HG03558 (cell line): ENCODE data around the gene IRF4.

Experiments used
- ATAC-seq: cut with Tn5 transposase; IDR thresholded peaks from one replicate; pipeline ENCODE4 v1.9.1; 2021; ENCODE audit warnings: moderate number of reproducible peaks; ENCODE audit not compliant: unreplicated experiment; ENCODE audit errors: extremely low read depth

The IRF4 gene

DNA sequence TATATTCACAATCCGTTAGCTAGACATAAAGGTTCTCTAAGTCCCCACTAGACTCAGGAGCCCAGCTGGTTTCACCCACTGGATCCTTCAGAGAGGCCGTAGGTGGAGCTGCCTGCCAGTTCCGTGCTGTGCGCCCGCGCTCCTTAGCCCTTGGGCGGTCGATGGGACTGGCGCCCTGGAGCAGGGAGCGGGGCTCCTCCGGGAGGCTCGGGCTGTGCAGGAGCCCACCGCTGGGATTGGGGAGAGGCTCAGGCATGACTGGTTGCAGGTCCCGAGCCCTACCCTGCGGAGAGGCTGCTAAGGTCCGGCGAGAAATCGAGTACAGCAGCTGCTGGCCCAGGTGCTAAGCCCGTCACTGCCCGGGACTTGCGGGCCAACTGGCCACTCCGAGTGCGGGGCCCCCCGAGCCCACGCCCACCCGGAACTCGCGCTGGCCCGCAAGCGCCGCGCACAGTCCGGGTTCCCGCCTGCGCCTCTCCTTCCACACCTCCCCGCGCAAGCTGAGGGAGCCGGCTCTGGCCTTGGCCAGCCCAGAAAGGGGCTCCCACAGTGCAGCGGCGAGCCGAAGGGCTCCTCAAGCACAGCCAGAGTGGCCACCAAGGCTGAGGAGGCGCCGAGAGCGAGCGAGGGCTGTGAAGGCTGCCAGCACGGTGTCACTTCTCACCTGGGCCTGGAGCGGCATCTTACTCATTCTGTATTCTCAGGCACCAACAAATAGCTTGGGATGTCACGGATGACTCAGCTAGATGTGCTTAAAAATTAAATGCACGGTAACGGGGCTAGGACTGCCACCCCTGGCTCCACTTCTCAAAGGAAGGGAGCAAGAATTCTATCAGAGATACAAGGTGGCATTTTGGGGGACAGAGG, 44.1 kb downstream of the IRF4 start:
- ATAC-seq: no peak

DNA sequence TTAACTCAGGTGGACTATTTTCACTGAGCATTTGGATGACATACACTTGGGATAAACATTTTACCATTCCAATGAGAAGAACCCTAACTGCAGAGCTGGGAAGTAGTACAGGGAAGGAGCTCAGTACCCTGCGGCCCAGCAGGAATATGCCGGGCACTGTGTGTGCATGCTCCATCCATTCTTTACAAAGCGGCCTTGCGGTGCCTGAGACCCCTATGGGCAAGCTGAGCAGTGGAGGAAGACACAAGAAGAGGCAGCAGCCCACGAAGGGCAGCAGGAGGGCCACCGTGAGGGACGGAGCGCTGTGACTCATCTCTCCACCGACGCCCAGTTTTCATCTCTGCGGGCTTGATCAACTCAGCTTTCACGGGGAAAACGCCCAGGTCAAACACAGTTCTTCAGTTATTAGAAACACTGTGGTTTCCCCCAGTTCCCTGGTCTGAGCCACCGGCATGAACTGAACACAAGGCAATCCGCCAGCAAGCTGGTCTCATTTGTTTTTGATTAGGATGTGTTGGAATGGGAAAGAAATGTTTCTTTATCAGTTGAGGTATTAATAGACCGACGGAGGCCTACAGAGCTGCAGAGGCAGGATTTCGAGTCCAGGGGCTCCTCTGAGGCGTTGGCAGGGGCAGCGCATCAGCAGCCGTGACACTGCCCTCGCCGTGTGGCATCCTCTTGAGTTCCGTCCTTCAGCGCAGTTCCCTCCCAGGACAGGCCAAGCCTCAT, 44.9 kb downstream of the IRF4 start:
- no peak for ATAC-seq

DNA sequence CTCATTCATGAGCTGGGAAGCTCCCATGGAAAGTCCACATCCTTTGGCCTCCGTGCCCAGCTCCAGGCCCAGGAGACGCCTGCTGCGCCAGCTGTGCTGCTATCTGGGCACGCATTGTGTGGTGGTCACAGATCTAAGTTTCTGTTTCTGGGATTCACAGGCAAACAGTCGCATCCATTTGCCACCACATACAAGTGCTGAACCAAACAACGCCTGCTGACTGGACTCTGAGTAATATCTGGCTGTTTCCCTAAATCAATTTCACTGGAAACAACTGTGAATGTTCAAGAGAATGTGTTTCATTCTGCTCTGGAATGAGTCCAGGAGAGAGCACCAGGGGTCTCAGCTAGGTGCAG, 45.5 kb downstream of the IRF4 start:
- no peak for ATAC-seq

DNA sequence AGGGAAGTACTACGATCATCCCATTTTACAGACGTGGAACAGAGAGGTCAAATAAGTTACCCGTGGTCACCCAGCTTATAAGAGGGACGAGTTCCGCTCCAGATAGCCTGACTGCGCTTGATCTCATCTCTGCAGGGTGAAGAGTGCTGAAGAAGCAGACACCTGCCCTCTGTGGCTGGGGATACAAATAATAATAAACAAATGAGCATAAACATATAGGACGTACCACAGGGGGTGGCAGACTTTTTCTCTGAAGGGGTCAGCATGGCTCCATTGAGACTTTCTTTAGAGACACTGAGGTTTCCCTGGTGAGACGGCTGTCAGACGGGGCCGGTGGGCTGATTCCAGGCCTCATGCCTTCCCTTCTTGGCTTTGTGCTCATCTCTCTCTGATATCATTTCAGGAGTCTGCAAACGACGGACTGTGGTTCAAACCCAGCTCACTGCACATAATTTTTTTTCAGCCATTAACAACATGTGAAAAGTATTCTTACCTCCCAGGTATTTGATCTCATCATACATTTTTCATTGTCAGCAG, 47.1 kb downstream of the IRF4 start:
- no peak for ATAC-seq

DNA sequence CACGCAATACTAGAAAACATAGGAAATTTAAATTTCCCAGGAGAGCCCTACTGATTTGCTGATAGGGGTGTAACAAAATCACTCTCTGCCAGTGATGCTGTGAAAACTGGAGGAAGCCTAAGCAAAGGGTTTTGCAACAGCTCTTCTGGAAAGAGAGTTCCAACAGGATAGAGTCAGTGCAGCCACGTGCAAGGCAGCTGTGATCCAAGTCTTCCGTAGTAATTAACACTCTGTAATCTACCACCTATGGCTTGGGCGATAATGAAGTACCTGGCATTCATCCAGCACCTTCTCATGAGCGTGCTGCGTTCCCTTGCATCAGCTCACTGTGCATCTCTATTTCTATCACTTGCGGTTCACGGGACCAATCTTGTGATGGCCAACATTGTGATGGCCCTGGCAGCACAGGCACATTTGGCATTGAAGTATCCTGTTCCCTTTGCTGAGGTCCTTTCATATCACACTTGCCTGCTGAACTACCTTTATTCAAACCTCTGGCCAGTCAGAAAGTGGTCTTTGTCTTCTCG, 48.2 kb downstream of the IRF4 start:
- ATAC-seq: no peak

DNA sequence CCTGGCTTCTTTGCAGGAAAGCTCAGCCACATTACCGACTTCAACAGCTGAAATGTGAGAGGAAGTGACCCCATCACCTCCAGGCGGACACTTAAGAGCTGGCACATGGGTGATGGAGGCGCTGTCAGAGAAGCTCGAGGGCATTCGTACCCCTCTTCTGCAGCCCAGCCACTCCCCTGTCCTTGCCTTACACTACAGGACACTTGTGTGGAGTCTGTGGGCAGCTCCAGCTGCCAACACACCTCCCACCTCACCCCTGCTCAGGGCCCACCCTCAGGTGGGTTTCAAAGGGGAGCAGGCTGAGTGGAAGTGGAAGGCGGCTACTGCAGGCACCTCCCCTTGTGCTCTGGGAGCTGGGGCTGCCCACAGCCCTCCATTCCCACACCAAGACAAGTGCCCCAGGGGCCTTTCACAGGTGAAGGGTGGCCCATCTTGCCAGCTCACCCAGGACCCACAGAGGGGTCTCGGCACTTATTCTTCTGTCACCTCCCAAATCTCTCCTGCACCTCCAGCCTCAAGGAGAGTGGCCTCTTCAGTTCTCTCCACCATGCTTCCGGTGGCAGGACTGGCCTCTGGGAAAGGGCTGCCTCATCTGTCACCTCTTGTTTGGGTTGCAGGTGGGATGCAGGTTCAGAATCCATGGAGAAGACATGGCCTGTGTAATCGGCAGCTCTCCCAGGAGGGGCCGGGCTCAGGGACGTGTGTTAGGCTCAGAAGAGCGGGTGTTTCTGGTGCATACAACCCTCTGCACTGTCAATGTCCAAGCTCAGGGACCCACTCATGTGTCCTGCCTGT, 49.8 kb downstream of the IRF4 start:
- no peak for ATAC-seq

DNA sequence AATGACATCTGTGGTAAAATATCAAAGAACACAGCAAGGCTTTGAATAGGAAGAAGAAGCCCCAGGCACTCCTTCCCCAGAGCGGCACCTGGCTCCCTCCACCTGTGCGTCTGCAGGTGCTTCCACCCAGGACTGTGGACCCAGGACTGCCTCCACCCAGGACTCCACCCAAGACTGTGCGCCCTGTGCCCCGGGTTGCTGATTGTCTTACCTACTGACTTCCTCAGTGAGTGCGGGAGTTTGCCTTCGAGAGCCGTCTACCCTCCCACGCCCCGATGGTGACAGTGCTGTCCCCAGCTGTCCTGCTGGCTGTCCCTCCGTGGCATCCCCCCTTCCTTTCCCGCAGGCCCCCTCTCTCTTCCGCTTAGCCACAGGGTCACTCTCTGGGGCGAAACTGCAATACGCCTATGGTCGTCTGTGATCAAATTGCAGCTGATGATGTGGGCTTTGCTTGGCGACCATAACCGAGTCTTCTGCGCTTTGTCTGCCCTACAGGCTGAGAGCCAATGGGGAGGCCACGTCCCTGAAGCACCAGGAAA, 52.1 kb downstream of the IRF4 start:
- ATAC-seq: no peak

DNA sequence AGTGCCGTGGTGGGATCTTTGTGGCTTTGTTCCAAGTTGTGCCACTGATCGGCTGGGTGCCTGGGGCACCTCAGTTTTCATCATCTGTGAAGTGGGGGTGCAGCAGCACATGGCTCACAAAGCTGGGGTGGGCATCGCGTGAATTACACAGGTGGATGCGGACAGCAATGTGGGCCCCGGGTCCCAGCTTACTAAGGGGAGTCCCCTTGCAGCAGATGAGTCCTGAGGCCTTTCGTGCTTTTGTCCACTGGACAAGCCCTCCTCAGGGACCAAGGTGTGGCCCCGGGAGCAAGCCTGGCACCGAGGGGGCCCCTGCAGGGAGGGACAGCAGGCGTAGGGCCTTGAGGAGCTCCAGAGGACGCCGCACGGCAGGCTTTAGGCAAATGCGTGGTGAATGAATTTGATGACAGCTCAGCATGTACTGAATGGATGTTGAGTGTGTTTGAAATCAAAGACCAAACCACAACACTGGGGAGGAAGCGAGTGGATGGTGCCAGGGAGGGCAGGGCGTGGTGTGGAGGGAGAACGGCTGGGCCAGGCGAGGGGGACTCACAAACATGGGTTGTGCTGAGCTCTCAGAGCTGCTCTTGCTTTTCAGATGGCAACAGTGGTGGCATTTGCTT, 53.2 kb downstream of the IRF4 start:
- ATAC-seq: no peak

DNA sequence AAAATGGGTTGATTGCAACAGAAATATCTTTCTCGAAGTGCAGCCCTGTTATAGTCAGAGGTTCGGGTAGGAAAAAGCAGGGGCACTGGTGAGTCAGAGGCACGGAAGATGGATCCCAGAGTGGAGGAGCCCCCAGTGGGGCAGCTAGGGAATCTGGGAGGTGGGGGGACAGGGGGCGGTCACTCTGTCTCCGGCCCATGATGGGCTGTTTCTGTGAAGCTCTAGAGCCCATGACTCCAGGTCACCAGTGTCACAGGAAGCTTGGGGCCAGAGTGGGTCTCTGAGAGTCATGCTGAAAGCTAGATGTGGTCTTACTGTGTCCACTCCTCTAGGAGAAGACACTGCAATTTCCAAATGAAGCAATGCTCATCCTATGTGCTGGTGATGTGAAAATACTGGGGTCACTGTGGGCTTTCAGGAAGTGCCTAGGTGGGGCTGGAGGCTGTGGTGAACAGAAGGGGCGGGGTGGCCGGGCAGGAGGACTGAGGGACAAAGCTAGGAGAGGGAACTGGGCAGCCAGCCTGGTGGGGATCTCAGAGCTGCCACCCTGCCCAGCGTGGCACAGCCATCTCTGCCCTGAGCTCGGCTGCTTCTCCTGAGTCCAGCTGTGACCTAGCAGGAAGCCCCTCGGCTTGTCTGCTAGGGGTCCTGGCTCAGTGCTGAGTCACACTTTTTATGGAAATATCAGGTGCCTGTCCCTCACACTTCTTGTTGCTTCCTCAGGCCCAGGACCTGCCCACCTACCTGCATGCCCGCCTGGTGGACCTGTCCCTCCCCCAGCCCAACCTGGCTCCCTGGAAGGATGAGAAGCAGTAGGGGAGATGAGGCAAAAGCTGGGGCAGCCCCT, 54.2 kb downstream of the IRF4 start:
- no peak for ATAC-seq

DNA sequence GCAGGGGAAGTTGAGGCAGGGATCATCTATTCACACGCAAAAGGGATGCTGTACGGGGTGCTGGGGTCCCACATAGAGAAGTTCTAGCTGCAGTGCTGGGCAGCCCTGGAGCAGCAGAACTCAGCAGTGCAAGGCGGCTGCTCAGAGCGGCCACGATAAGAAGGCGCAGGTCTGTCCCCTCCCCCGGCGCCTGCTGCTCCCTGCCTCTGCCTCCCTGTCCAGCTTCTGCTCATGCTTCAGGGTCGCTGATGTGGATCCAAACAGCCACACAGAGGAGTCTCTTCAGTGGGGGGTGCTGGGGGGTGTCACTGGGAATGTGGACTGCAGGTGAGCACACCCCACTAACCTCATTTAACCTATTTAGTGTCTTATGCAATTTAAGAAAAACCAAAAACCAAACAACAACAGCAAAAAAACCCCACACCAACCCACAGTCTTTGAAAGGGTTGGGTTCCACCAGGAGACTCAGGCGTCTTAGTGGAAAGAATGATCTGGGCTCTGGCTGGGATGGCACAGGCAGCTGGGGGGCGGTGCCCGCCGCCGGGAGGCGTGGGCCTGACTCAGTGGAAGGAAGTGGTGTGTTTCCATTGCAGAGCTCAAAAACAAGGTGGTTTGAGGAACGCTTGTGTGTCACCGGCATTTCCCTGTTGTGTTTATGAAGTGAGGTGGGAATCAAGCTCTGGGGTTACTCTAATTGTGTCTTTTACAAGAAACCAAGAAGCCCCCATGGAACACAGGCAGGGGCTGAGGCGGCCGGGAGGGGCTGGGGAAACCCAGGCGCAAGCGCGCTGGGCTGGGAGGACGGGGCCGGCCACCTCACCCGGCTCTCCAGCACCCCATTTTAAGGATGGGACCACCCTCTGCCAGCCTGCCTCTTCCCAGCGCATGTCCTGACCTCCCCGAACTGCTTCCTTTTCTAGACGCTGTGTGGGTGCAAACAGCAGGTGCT, 55.1 kb downstream of the IRF4 start:
- no peak for ATAC-seq

DNA sequence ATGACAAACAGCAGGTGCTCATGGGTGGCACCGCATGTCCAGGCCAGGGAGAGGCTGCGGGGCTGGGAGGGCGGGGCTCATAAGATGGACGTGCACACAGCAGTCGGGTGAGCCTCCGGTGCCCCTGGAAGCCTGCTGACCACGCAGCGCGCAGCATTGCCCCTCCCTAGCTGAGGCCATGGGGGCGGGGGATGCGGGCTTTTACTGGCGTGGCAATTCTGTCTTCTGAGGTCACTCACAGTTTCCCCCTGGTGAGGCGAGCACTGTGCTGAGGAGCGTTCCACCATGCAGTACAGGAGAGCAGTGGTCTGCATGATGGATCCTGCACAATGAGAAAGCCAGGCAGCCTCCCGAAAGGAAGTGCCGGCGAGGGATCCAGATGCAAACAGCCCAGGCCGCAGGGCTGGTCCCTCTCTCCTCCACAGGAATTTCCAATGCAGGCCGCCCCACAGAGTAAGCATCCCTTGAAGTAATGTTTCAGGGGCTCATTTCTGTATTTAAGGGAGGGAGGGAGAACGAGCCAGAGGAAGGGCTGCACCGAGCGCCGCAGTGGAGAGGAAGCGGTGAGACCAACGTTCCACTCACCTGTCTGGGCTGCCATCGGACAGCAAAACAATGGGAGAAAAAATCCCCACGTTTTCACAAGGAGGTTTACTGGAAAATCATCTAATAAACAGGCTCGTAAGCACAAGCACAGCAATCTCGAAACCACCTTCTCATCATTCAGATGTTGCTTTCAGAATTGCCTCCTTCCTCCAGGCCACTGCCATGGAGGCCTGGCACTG, 56.0 kb downstream of the IRF4 start:
- ATAC-seq: no peak

DNA sequence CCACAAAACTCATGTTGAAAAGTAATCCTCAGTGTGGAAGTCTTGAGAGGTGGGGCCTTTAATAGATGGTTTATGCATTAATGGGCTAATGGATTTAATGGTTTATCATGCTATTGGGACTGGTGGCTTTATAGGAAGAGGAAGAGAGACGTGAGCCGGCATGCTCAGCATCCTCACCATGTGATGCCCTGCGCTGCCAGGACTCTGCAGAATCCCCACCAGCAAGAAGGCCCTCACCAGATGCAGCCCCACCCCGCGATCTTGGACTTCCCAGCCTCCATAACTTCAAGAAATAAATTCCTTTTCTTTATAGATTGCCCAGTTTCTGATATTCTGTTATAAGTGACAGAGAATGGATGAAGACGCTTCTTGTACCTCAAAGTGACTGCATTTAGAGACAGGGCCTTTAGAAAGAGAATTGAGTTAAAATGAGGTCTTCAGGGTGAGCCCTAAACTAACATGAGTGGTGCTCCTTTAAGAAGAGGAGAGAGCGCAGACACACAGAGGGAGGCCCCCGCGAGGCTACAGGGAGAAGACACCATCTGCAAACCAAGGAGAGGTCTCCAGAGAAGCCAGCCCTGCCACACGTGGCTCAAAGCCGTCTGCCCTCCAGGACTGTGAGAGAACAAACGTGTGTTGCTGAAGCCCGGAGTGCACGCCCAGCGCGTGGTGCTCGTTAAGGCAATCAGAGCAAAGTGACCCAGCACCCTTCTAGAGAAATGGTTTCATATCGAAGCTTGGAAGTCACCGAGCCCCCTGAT, 56.9 kb downstream of the IRF4 start:
- no peak for ATAC-seq

DNA sequence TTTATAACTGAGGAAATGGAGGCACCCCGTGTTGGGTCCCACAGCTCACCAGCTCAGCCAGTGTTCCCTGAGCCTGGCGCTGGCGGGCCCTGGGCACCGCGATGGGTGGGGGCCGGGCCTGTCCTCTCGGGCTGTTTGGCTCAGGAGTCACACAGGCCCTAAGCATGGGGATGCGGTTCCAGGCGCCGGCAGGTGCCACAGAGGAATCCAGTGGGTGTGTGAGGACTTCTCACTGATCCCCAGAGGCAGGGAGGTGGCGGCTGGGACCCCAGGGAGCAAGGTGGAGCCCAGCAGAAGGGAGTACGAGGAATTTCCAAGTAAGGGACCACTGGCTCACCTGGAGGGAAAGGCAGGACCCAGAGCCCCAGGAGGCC, 57.5 kb downstream of the IRF4 start:
- no peak for ATAC-seq

DNA sequence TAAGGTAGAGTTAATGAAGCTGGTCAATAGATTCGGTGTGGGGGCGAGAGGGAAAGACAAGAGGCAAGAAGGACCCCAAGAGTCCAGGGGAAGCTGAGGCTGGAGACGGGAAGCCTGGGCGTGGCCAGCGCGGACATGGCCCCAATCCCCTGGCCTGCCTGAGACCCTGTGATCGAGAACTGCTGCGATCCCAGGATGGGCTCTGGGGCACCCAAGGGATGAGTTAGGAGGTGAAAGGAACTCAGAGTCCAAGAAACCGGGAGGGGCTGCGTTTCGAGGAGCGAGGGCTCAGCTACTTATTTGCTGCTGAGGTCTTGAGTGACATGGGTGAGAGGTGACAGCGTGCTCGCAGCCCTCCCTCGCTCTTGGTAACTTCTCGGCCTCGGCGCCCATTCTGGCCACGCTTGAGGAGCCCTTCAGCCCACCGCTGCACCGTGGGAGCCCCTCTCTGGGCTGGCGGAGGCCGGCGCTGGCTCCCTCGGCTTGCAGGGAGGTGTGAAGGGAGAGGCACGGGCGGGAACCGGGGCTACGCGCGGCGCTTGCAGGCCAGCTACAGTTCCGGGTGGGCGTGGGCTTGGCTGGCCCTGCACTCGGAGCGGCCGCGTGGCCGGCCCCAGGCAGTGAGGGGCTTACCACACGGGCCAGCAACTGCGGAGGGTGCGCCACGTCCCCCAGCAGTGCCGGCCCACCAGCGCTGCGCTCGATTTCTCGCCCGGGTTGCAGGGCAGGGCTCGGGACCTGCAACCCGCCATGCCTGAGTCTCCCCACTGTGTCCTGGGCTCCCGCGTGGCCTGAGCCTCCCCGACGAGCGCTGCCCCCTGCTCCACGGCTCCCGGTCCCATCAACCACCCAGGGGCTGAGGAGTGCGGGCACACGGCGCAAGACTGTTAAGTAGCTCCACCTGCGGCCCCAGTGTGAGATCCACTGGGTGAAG, 58.2 kb downstream of the IRF4 start:
- no peak for ATAC-seq

DNA sequence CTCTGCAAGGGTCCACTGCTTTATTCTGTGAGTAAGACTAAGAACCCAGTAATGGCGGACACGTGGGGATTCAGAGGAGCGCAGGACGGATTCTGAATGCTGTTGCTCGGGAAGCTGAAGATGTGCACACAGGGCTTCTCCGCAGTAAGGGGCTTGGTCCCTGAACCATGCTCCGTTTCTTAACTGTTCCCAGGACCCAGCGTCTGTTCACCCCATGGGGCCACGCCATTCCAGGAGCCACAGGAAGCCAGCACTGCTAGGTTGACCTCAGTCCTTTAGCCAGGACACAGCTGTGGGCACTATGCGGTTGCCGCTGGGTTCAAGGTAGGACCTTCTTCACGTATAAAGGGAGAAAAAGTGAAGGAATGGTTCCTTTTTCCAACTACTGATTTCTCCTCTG, 59.8 kb downstream of the IRF4 start:
- ATAC-seq: no peak
